K562 (cell line): ENCODE data around the gene ARL3. TPM values are rescaled to one million over a fixed set of nuclear protein-coding genes. Genes with fewer than 3 reads are reported as not detected.

ENCODE experiments used
- CTCF ChIP-seq, 3 experiments: IDR thresholded peaks in 2 of 3; conservative IDR thresholded peaks in 1 of 3; 2 replicates each; pipeline ENCODE4 v1.5.1; 2011 to 2012; ENCODE audit warnings: low read length in 3 of 3, mild to moderate bottlenecking in 3 of 3, control low read depth in 2 of 3, improper control_type of control experiment in 1 of 3, inconsistent platforms in 1 of 3, low read depth in 1 of 3, mixed read lengths in 1 of 3, moderate library complexity in 1 of 3; ENCODE audit not compliant: insufficient read depth in 2 of 3
- DDX20 ChIP-seq: fragments of 450-650 bp; IDR thresholded peaks from 2 replicates; pipeline ENCODE4 v1.6.1; 2016; ENCODE audit warnings: missing genetic modification characterization, low read depth, mild to moderate bottlenecking, missing compliant biosample characterization, moderate library complexity
- EHMT2 ChIP-seq: fragments of 450-650 bp; IDR thresholded peaks from 2 replicates; pipeline ENCODE4 v1.6.1; 2018; ENCODE audit warnings: antibody characterized with exemption
- HNRNPUL1 ChIP-seq: fragments of 200-400 bp; formaldehyde crosslinking; IDR thresholded peaks from 2 replicates; pipeline ENCODE4 v1.6.1; 2017; ENCODE audit warnings: low read length
- MBD2 ChIP-seq: sonication (generic); IDR thresholded peaks from 2 replicates; pipeline ENCODE4 v1.6.1; 2016; ENCODE audit warnings: low read depth, borderline replicate concordance
- MNT ChIP-seq, 2 experiments: fragments of 450-650 bp; conservative IDR thresholded peaks; 2 replicates each; pipeline ENCODE4 v1.6.1; 2017; ENCODE audit warnings: mild to moderate bottlenecking in 2 of 2, moderate library complexity in 2 of 2
- PKNOX1 ChIP-seq: fragments of 450-650 bp; IDR thresholded peaks from 2 replicates; pipeline ENCODE4 v1.6.1; 2016
- SAP30 ChIP-seq: fragments of 200-600 bp; sonication (generic); IDR thresholded peaks from 2 replicates; pipeline ENCODE4 v1.6.1; 2012; ENCODE audit warnings: borderline replicate concordance, low read depth, mild to moderate bottlenecking, moderate library complexity, low read length, control low read depth, inconsistent platforms; ENCODE audit not compliant: insufficient read depth, poor library complexity, severe bottlenecking
- SMC3 ChIP-seq: conservative IDR thresholded peaks from 2 replicates; pipeline ENCODE4 v1.6.1; 2011; ENCODE audit warnings: low read depth, low read length, improper control_type of control experiment; ENCODE audit not compliant: insufficient read depth
- ZBTB9 ChIP-seq: fragments of 450-650 bp; formaldehyde crosslinking; IDR thresholded peaks from 2 replicates; pipeline ENCODE4 v1.4.0; 2020; ENCODE audit warnings: mild to moderate bottlenecking, moderate library complexity
- ZNF143 ChIP-seq: sonication (generic); formaldehyde crosslinking; IDR thresholded peaks from 2 replicates; pipeline ENCODE4 v1.9.0; 2022; ENCODE audit warnings: mild to moderate bottlenecking, missing genetic modification reagents
- ZNF324 ChIP-seq: fragments of 250-450 bp; sonication (Bioruptor Pico); IDR thresholded peaks from 2 replicates; pipeline ENCODE4 v1.4.0; 2020; ENCODE audit warnings: mild to moderate bottlenecking
- ZNF445 ChIP-seq: fragments of 250-450 bp; sonication (Bioruptor Pico); IDR thresholded peaks from 2 replicates; pipeline ENCODE4 v1.4.0; 2020; ENCODE audit warnings: low read depth, mild to moderate bottlenecking, moderate library complexity
- polyA plus RNA-seq, 8 experiments: library from polyadenylated mRNA; depleted of rRNA in 4 of 8; stranded (reverse) in 5 of 8; unstranded in 3 of 8; fragments of >200 nt; fragmentation: Nextera tagmentation in 2 of 8; fragmentation: Illumina TruSeq in 1 of 8; extraction: Ambion mirVana in 2 of 8; extraction: Trizol in 1 of 8; gene quantifications; 2 replicates each; pipeline versions ENCODE4 v1.2.1 to v1.2.3, GENCODE V29; 2011 to 2014; ENCODE audit warnings: inconsistent platforms in 1 of 8, missing spikeins in 1 of 8
- total RNA-seq, 7 experiments: library from RNA; depleted of rRNA in 6 of 7; stranded (reverse); fragments of >200 nt in 6 of 7; fragmentation: Illumina TruSeq in 2 of 7; extraction: Trizol in 2 of 7; gene quantifications; 2 replicates each; pipeline versions ENCODE4 v1.2.1 to v1.2.3, GENCODE V29; 2011 to 2021; ENCODE audit warnings: low replicate concordance in 1 of 7
- TF ChIP-seq, protein P1 (sequence below): fragments of 450-650 bp; IDR thresholded peaks from 2 replicates; pipeline ENCODE4 v1.6.1; 2016; ENCODE audit warnings: low read depth

ARL3 gene
- total and polyA plus RNA-seq, 9 of the 15 experiments (the other 6 are each of a cell fraction or from before 2014, with no cell fraction given) = 2.9 to 8.9 (median 4.8) TPM

GRCh38 chr10:102718220-102718619 is 4.0 kb upstream of the ARL3 start (continued):
- TF ChIP-seq, protein P1, sequence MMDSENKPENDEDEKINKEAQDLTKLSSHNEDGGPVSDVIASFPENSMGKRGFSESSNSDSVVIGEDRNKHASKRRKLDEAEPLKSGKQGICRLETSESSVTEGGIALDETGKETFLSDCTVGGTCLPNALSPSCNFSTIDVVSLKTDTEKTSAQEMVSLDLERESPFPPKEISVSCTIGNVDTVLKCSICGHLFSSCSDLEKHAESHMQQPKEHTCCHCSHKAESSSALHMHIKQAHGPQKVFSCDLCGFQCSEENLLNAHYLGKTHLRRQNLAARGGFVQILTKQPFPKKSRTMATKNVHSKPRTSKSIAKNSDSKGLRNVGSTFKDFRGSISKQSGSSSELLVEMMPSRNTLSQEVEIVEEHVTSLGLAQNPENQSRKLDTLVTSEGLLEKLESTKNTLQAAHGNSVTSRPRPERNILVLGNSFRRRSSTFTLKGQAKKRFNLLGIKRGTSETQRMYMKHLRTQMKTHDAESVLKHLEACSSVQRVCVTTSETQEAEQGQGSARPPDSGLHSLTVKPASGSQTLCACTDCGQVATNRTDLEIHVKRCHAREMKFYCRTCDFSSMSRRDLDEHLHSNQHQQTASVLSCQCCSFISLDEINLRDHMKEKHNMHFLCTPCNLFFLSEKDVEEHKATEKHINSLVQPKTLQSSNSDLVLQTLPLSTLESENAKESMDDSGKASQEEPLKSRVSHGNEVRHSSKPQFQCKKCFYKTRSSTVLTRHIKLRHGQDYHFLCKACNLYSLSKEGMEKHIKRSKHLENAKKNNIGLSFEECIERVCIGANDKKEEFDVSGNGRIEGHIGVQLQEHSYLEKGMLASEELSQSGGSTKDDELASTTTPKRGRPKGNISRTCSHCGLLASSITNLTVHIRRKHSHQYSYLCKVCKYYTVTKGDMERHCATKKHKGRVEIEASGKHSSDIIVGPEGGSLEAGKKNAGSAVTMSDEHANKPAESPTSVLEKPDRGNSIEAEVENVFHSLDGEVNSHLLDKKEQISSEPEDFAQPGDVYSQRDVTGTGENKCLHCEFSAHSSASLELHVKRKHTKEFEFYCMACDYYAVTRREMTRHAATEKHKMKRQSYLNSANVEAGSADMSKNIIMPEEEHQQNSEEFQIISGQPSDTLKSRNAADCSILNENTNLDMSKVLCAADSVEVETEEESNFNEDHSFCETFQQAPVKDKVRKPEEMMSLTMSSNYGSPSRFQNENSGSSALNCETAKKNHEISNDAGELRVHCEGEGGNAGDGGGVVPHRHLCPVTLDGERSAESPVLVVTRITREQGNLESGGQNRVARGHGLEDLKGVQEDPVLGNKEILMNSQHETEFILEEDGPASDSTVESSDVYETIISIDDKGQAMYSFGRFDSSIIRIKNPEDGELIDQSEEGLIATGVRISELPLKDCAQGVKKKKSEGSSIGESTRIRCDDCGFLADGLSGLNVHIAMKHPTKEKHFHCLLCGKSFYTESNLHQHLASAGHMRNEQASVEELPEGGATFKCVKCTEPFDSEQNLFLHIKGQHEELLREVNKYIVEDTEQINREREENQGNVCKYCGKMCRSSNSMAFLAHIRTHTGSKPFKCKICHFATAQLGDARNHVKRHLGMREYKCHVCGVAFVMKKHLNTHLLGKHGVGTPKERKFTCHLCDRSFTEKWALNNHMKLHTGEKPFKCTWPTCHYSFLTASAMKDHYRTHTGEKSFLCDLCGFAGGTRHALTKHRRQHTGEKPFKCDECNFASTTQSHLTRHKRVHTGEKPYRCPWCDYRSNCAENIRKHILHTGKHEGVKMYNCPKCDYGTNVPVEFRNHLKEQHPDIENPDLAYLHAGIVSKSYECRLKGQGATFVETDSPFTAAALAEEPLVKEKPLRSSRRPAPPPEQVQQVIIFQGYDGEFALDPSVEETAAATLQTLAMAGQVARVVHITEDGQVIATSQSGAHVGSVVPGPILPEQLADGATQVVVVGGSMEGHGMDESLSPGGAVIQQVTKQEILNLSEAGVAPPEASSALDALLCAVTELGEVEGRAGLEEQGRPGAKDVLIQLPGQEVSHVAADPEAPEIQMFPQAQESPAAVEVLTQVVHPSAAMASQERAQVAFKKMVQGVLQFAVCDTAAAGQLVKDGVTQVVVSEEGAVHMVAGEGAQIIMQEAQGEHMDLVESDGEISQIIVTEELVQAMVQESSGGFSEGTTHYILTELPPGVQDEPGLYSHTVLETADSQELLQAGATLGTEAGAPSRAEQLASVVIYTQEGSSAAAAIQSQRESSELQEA = no peak
- no peak for TF ChIP-seq ZNF324
- no peak for TF ChIP-seq HNRNPUL1
- TF ChIP-seq CTCF (IDR thresholded peaks at IDR 0.05 in 2 of 3, conservative IDR thresholded peaks at IDR 0.05 in 1 of 3; ENCODE audit: insufficient read depth in 2 of 3, low read depth in 1 of 3, low read length in 3 of 3) = no peak
- no peak for TF ChIP-seq MBD2
- TF ChIP-seq SAP30 = no peak
- no peak for TF ChIP-seq ZNF445 (CRISPR knock-in tag)
- TF ChIP-seq EHMT2 = no peak
- TF ChIP-seq DDX20 = no peak
- TF ChIP-seq MNT (conservative IDR thresholded peaks at IDR 0.05) = peak in 1 of 2 experiments; percentile 37; a peak in 1 of 4 replicates
- no peak for TF ChIP-seq SMC3
- peak; percentile 32; the same call in 1 of the 2 replicates for TF ChIP-seq PKNOX1
- TF ChIP-seq ZNF143 (CRISPR knock-in tag) = no peak
- no peak for TF ChIP-seq ZBTB9 (CRISPR knock-in tag)
